Stimulated activated CD4-positive, alpha-beta T cell treated with anti-CD3 and anti-CD28 coated beads, Interleukin-4, amount 100 ng/mL, for 1 hour (primary cell): ENCODE results near the gene MYLK3.

Source experiments
- DNase-seq: peaks from one replicate; pipeline ENCODE4 v3.0.0-alpha.2; 2020

MYLK3 gene

GRCh38 chr16:46727184-46727583 is 21.0 kb downstream of the MYLK3 start:
- DNase-seq, result no peak

DNA sequence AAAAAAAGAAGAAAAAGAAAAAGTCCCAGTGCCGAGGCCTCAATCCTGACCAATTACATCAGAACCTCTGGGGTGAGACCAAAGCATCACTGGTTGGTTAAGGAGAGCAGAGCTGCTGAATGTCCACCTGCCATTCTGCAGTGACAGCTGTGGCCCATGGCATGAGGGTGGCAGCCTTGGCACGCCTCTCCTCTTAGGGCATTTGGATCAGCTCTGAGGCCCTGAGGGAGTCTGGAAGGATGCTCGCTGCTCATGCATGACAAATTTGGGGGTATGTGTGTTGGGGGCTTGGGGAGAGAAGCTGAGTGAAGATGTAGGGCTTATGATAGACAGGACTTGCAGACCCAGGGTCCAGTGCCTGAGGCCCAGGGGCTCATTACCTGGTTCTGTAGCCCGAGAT is 26.3 kb downstream of the MYLK3 start:
- no peak for DNase-seq

DNA sequence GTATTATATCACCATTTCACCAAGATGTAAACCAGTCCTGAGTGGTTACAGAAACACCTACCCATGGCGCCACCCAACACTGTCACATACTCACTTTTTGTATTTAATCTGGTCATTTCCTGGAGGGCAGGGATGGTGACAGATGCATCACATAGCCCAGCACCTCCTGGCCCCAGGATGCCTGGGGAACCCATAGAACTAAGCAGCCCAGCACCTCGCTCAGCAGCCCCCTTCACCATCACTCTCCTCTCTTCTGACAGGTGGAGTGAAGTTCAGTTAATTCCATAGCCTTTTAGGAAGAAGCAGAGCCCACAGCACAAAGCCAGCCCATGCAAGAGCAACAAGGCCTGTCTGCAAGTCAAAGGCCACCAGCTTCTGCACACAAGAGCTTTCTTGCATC is 27.5 kb downstream of the MYLK3 start:
- DNase-seq, result no peak

DNA sequence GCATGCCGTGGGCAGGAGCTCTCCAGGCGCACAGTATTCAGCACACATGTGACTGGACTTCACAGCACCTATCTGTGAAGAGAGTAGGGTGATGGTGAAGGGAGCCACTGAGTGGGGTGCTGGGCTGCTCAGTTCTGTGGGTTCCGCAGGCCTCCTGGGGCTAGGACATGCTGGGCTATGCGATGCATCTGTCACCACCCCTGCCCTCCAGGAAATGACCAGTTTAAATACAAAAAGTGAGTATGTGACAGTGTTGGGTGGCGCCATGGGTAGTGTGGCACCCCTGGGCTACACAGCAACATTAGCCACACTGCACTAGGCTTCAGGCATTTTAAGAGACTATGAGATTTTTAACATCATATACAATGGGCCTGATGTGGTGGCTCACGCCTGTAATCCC is 28.6 kb downstream of the MYLK3 start:
- no peak for DNase-seq

DNA sequence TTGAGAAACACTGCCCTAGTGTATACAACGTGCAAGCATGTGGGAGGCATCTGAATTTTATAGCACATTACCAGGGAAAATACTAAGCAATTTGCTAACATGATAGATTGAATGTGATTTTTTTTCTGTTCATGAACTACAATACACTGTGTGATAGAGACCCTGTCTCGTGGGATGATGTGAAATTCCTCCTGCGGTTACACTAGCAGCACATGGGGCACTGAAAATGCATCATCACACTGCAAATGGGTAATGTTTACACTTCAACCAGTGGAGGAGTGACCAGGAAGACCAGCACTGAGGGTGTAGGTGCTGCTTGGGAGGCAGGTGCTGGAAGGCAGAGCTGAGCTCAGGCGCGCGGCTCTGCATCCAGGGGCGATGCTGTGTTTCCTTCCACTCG is 29.9 kb downstream of the MYLK3 start:
- DNase-seq, result no peak

- DNase-seq, result no peak
Observed at GRCh38 chr16:46717692-46718091, 30.5 kb downstream of the MYLK3 start.

DNA sequence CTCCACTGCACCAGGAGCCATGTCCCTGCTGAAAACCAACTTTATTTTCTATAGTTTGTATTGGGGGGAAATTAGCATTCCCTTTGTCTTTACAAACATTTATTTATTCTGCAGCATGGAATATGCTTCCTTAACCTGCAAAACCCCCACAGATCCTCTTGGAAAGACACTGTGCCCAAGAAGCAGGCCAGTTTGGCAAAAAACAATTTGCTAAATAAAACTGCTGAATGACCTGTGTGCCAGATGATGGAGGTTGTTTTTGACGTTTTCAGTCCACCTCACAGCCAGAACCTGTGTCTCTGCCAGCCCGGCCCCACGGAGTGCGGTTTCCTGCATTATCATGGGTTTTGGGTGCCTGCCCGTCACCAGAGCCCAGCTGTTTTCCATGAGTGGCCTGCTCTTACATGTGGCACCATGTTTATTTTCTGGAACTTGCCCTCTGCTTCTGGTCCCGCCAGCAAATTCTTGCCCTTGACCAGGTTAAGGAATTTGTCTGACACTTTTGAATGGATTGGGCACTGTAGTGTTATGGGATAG is 32.3 kb downstream of the MYLK3 start:
- no peak for DNase-seq

GRCh38 chr16:46714797-46715591 is 33.1 kb downstream of the MYLK3 start:
- no peak for DNase-seq

GRCh38 chr16:46713634-46714033 is 34.5 kb downstream of the MYLK3 start:
- no peak for DNase-seq

DNA sequence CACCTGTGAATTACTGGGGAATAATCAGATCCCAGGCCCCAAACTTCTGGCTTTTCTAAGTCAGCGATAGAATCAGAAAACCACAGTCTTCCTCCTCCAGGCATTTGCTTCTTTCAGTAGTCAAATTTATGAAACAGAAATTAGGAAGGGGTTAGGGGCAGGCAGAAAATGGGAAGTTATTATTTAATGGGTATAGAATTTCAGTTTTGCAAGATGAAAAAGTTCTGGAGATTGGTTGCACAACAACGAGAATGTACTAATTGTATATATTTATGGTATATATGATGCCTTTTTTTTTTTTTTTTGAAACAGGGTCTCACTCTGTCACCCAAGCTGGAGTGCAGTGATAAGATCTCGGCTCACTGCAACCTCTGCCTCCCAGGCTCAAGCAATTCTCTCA is 35.2 kb downstream of the MYLK3 start:
- DNase-seq, result no peak

DNA sequence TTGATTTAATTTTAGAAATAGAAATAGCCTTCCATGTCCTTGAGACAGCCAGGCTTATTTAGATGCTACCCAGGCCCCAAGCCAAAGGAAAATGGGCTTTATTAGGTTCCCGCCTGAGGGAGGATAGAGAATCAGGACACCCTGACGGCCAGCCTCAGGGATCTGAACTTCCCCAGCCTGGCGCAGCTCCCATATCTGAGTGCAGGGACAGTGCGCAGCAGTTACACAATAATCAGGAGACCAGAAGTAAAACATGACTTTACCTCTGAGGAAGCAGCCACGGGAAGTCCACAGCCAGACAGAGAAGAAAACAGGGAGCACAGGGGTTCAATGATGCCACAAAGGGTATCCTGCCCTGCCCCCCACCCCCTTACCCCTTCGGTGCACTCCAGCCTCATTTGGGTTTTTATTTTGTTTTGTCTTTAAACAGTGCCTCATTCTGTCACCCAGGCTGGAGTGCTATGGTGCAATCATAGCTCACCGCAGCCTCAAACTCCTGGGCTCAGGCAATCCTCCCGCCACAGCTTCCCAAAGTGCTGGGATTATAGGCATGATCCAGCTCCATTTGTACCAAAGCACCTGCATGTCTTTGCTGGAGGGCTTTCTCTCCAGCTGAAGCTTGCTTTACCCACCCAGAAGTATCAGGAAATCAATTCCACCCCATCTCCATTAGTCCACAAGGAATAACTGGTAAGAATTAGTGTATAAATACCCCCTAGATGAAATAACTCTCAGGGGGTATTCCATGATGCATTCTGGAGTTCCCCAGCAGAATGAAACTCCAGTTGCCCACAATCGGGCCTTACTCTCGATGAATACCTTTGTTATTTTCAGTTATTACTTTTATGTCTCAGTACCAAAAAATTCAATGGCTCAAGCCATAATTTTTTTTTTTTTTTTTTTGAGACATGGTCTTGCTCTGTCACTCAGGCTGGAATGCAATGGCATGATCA is 36.8 kb downstream of the MYLK3 start:
- no peak for DNase-seq

DNA sequence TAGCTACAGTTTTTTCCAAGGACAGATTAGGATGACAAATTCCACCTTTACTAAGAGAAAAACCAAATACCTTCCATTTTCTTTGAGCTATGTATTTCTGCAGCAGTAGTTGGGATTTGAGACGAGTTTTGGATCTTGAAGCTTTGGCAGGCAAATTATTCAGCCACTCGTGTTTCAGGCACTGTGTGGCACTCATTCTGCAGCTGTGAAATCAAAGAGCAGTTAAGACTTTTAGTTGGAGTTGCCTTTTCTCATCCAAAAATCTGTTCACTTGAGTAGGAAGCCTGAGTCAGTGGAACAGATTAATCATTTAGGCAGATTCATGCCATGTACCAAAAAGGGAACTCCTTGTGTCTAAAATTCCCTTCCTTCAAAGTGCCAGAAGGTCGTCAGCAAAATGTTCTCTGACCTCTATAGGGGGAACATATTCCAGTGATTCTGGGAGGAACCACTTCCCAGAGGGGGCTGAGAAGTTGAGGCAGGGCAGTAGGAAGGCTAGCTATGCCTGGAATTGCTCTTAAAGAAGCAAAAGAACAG is 38.6 kb downstream of the MYLK3 start:
- DNase-seq, result no peak

- DNase-seq, result no peak
Observed at GRCh38 chr16:46706642-46707041, 41.5 kb downstream of the MYLK3 start.

GRCh38 chr16:46702030-46702429 is 46.1 kb downstream of the MYLK3 start:
- DNase-seq, result no peak

DNA sequence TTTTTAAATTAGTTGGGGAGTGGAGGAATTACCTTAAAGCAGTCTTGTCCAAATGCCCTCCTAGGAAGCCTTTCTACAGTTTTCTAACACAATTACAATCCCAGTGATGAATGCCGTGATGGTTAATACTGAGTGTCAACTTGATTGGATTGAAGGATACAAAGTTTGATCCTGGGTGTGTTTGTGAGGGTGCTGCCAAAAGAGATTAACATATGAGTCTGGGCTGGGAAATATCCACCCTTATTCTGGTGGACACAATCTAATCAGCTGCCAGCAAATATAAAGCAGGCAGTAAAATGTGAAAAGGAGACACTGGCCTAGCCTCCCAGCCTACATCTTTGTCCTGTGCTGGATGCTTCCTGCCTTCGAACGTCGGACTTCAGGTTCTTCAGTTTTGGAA is 46.5 kb downstream of the MYLK3 start:
- DNase-seq, result no peak

GRCh38 chr16:46700048-46700447 is 48.1 kb downstream of the MYLK3 start:
- DNase-seq, result no peak

DNA sequence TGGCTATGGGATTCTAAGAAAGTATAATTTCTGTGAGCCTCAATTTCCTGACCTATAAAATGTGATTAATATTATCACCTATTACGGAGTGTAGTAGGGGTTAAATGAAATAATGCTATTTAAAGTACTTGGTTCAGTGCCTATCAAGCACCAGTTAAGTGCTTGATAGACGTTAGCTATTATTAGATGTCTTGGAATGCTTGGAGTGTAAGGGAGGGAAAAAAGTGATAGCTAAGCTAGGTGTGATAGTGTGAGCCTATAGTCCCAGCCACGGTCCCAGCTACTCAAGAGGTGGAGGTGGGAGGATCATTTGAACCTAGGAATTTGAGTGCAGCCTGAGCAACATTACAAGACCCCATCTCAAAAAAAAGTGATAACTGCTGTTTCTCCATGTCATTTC is 51.2 kb downstream of the MYLK3 start:
- DNase-seq, result no peak

GRCh38 chr16:46695937-46696336 is 52.2 kb downstream of the MYLK3 start:
- DNase-seq, result no peak

DNA sequence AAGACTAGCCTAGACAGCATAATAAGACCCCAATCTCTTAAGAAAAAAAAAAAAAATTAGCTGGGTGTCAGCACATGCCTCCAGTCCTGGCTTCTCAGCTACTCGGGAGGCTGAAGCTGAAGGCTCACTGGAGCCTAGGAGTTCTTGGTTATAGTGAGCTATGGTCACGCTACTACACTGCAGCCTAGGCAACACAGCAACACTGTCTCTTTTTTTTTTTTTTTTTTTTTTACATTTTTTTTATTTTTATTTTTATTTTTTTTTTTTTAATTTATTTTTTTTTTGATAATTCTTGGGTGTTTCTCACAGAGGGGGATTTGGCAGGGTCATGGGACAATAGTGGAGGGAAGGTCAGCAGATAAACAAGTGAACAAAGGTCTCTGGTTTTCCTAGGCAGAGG is 54.5 kb downstream of the MYLK3 start:
- DNase-seq, result no peak

DNA sequence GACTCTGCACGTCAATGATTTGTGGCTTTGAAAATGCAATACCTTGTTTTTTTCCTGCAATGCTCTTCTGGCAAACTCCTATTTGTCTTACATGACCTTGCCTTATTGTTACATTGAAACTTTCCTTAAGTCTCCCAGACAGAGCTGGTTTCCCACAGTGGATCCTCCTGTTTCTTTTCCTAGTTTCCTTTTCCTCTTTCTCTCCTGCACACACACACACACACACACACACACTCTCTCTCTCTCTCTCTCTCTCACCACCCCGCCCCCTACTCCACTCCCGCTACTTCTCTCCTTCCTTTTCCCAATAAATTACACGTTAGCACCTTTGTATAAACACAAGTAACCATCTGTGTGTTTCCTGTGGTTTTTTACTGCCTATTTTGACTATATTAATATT is 56.4 kb downstream of the MYLK3 start:
- no peak for DNase-seq

DNA sequence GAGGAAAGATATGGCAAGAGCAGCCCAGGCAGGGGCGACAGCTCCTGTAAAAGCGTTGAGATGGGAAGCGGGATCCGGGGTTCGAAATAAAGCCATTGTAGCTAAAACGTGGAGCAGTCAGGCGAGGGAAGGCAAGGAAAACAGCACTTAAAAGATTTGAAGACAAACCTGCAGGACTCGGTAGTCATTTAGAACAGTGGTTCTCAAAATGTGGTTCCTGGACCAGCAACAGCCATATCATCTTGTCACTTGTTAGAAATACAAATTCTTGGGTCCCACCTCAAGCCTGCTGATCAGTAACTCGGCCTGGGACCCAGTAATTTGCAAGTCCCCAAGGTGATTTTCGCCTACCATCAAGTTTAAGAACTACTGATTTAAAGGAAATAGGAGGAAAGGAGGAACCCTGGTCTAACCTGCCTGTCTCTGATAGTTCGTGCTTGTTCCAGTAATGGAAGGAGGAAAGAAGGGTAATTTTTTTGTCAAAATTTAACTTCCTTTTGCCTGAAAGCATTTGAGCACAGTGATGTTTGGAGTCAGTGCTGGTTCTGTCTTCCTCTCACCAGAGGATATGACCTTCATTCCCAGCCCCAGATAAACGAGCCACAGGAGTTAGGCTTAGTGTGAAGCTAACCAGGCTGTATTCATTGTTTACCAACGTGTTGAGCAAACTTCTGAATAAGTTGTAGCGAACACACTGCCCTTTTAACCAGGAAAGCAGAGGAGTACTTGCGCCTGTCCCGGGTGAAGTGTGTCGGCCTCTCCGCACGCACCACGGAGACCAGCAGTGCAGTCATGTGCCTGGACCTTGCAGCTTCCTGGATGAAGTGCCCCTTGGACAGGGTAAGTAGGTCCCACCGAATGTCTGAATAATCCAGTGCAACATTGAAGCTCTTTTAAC is 57.6 kb downstream of the MYLK3 start:
- no peak for DNase-seq
